ENCODE measurements around the gene FBXO5.
A peak's percentile ranks its signal among the peaks of the same experiment; 100 is the strongest.
"Not testable (repeated sequence)": the region's sequence is repeated elsewhere in the genome, so short reads cannot be mapped to it uniquely, and the experiment has no call there.

The FBXO5 gene

GRCh38 chr6:152986978-152987377 lies 4.1 kb upstream of the FBXO5 start:
- no peak for FAIRE-seq

DNA sequence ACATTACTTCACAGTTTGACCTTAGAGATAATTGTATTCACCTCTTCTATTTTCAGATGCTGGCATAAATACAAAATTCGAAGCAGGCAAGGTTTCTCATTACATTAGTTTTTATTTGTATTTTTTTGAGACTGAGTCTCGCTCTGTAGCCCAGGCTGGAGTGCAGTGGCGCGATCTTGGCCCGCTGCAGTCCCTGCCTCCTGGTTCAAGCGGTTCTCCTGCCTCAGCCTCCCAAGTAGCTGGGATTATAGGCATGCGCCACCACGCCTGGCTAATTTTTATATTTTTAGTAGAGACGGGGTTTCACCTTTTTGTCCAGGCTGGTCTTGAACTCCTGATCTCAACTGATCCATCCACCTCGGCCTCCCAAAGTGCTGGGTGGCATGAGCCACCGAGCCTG lies 2.5 kb upstream of the FBXO5 start:
- FAIRE-seq, result not testable (repeated sequence)

GRCh38 chr6:152984513-152984872 lies 1.7 kb upstream of the FBXO5 start:
- FAIRE-seq, result no peak

DNA sequence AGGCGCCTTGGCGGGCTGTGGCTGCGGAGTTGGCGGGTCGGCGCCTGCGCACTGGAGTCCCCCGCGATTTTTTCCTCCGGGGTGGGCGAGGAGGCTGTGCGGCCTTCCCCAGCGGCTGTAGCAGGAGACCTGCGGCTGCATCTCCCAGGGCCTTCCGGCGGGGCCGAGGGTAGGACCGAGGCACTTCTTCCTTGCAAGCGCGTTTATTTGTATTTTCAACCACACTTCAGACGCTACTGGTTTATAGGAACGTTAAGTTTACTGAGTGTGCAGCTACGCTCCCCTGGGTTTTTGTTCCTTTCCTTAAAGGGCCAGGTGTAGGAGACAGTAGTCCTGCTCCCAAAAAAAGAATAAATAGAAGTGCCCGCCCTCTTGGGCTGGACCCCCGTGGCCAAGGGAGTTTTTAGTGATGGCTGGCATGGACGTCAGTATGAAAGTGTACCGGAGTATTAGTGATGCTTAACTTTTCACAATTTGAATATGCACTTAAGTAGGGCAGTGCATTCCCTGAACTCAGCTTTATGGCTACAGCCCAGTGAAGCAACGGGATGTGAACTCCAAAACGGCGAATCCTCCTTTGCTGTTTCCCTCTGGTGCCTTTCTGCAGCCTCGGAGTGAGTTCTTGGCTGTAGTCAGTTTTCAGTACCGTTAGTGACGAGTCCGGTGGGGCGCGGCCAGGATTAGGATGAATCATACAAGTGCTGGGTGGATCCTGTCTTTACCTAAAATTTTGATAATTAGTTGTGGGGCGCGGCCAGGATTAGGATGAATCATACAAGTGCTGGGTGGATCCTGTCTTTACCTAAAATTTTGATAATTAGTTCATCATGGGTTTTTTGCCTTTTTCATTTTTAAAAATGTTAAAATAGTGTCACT lies 1.0 kb upstream of the FBXO5 start:
- peak; percentile 61 for FAIRE-seq

GRCh38 chr6:152981989-152982903 lies 595 bp downstream of the FBXO5 start:
- FAIRE-seq, result no peak

DNA sequence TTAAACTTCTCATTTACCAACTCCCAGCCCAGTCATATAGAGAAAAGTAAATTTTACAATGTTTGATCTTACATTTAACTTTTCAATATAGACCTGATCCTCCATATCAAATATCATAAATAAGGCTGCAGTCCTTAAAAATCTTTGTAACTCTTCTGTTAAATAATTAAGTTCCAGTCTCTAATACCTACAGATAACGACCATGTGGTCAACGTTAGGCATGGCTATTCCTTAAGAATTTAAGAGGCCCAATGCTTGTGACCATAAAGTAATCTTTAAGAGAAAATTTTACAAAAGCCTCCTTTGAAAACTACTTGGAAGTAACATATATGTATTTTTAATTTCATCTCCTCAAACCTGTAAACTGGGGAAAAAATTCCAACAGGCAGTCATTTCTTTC lies 1.6 kb downstream of the FBXO5 start:
- FAIRE-seq, result no peak

DNA sequence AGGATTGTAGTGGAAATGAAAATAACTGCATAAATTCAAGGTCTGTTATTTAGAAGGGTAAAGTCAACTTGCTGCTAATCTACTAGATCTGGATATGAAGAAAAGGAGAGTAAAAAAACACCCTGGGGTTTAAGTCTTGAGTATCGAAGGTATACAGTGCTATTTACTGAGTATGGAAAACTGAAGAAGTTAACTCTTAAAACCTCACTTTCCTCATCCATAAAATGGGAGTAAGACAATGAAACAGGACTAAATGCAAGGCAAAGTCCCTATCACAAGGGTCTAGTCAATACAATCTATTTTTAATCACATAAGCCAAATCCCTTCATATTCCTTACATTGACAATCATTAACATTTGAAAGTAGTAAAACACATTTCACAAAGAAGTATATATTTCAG lies 2.2 kb downstream of the FBXO5 start:
- FAIRE-seq, result no peak

GRCh38 chr6:152979116-152979515 lies 3.7 kb downstream of the FBXO5 start:
- FAIRE-seq, result no peak

GRCh38 chr6:152978058-152978457 lies 4.8 kb downstream of the FBXO5 start:
- FAIRE-seq, result no peak

DNA sequence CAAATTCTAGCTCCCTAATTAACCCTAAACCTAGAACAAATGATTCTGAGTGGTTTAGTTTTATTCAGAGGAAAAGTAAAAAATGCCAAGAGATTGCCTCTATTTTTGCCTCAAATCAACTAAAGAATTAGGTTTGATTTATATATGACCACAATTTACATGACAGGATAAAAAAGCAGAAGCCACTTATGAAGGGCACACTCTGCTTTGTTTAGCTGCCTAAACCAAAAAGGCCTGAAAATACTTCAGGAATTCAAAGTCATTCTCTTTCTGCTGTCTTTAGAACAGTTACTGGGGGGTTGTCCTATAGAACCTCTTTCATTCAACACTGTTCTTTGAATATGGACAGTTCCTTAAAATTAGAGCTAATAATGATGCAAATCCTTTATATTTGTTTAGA lies 5.3 kb downstream of the FBXO5 start:
- no peak for FAIRE-seq

DNA sequence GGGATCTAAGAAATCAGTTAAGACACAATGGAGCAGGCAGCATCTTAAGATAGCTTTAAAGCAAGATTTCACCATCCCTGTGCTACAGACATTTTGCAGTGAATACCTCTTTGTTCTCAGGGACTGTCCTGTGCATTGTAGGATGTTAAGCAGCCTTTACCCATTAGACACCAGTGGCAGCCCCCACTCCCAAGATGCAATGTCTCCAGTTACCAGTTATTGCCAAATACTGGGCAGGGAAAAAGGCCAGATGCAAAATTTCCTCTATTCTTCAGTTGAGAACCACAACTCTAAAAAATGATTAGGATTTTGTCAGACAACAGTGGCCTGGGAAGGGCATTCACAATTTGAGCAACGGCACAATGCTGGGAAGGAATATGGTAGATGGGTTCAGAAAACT lies 6.1 kb downstream of the FBXO5 start:
- no peak for FAIRE-seq

- no peak for FAIRE-seq
Observed at GRCh38 chr6:152975204-152975915, 7.5 kb downstream of the FBXO5 start.

DNA sequence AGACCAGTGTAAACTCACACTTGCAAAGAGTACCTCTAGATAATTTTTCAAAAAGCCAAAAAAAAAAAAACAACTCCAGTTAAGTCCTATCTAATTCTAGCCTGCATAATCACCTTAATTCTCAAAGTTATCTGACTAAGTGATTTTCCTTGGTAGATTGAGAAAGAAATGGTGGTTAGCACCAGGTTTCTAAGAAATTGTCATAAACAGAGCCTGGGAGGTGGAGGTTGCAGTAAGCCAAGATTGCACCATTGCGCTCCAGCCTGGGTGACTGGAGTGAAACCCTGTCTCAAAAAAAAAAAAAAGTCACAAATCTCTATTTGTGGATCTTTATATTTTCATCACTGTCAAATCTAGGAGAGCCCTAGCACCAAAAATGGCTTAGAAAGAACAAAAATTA lies 8.9 kb downstream of the FBXO5 start:
- FAIRE-seq, result no peak

DNA sequence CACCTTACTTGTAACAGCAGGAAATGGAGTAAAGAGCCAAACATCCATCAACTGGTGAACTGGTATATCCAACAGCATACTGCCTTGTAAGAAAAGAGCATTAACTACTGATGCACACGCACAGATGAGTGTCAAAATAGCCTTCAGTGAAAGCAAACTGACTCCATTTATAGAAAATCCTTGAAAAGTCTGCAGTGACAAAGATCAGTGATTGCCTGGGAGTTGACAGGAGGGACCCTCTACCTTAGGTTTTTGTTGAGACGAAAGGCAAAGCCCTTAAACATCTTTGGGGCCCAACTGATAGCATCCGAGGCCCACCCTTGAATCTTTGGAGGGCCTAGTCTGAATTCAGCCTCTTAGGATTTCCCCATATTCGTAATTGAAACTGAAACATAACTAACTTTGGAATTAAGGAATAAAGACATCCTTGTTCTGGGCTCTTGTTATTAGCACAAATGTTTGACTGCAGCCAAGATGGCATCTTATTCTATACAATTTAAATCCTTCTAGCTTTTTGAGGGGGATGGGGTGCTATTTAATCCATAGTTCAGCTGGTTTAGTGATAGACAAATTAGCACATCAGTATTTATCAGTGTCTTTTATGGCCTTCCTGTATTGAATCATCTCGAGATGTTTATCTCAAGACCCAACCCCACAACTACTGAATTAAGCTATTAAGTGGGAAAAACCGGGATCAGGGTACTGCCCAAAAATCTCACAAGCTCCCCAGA lies 13.0 kb downstream of the FBXO5 start:
- no peak for FAIRE-seq

DNA sequence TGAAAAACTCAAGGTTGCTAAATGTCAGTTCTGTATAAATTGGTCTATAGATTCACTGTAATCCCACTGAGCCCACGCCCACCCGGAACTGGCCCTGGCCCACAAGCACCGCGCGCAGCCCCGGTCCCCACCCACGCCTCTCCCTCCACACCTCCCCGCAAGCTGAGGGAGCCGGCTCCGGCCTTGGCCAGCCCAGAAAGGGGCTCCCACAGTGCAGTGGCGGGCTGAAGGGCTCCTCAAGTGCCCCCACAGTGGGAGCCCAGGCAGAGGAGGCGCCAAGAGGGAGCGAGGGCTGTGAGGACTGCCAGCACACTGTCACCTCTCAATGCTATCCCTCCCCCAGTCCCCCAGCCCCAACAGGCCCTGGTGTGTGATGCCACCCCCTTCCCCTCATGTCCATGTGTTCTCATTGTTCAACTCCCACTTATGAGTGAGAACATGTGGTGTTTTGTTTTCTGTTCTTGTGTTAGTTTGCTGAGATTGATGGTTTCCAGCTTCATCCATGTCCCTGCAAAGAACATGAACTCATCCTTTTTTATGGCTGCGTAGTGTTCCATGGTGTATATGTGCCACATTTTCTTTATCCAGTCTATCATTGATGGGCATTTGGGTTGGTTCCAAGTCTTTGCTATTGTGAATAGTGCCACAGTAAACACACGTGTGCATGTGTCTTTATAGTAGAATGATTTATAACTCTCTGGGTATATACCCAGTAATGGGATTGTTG lies 16.5 kb downstream of the FBXO5 start:
- not testable (repeated sequence) for FAIRE-seq

DNA sequence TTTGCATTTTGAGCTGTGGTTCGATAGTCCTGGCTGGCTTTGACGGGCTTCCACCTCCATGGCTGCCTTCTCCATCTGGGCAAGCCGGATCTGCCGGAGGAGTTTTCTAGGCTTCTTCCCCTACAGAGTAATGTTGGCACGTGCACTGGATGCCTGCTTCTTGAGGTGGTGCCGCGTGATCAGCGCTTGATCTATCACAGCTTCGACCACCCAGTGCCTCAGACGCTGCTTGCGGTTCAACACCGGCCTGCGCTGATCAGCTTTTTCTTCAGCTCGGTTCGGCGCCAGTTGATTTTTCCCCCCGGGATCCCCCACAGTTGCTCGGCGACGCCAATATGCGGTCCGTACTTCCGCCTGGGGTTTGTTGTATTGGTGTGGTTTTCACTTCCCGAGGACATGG lies 23.5 kb downstream of the FBXO5 start:
- no peak for FAIRE-seq

DNA sequence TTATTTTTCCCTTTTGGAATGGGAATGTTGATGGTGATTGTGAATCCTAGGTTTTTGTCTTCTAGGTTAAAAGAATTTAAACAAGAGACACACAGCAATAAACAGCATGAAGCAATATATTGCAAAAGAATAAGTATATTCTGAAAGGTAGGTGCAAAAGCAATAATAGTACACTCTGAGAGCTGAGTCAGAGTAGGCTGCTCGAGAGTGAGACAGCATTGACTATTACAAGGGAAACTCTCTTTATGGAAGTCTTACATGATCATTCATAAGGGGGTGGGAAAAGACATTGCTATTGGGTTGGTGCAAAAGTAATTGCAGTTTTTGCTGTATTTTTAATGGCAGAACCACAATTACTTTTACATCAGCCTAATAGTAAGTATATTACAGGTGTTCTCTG lies 25.0 kb downstream of the FBXO5 start:
- no peak for FAIRE-seq

DNA sequence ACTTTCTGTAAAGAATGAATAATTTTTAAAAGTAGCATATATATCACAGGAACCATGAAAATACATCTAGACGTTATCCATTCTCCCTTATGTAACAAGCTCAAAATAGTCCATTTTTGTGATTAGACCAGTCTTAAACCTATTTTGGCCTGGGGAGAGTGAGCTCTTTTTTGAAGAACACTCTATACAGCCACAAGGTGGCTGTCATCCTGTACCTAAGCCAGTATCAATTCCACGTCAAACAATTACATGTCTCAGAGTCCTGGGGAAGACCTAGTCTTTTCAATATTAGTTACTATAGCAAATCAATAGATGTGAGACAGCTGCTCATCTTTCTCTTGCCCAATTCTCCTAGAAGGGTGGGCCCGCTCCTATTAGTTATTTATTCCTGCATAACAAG lies 28.4 kb downstream of the FBXO5 start:
- no peak for FAIRE-seq

DNA sequence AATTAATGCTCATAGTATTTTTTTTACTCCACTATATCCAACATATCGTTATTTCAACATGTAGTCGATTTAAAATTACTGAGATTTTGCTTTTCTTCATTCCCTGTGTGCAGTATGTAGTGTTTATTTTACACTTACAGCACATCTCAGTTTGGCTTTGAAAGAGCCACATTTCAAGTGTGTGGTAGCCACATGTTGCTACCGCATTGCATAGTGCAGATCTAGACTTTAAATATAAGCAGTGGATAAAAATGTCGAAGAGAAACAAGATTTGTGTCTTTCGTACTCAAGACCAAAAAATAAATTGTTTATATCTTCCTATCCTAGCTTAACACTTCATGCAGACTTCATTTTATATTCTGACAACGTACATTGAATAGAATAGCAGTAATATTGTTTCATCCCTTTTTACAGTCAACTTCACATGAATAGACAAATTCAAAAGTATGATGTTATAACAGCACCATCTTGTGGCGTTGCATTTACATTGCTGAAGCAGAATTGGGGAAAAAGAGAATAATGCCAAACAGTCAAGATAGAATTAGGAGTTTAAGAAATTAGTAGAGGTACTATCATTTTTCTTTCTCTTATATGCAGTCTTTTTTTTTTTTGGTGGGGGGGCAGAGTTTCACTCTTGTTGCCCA lies 29.9 kb downstream of the FBXO5 start:
- peak; percentile 85 for FAIRE-seq

DNA sequence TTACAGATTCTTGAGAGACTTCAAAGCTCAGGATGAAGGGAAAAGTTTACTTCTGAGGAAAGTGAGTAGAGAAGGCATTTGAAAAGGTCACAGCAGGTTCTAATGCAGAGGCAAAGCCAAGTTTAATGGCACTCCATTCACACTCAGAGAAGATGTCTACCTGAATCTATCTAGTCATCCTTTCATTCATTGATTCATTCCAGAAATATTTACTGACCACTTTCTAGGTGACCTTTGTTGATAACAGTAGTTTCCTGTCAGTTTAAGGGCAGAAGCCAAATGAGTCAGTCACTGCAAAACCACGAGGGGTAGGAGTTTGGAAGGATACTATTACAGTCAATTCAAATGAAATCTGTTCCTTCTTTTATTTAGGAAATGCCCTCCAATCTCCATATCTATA lies 30.8 kb downstream of the FBXO5 start:
- no peak for FAIRE-seq

DNA sequence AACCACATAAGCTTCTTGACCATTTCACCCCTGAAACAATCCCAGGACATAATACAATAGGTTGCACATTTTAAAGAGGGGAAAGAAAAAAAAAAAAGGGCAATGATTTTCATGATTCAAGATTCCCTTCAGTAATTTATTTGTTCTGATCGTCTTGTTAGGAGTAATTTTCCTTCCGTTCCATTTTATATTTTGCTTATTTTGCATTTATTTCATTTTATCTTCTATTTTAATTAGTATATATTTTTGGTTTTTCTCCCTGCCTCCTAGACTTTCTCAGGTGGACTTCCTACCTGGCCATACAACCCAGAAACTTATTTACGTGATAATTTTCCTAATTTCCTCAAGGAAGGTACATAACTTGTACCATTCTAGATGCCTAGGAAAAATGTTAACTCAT lies 32.6 kb downstream of the FBXO5 start:
- no peak for FAIRE-seq

Measured in endometrium (tissue), 2 donors.